Measurements from ENCODE around the gene MTRF1L.
"Not testable (repeated sequence)": the region's sequence is repeated elsewhere in the genome, so short reads cannot be mapped to it uniquely, and the experiment has no call there.

MTRF1L gene

DNA sequence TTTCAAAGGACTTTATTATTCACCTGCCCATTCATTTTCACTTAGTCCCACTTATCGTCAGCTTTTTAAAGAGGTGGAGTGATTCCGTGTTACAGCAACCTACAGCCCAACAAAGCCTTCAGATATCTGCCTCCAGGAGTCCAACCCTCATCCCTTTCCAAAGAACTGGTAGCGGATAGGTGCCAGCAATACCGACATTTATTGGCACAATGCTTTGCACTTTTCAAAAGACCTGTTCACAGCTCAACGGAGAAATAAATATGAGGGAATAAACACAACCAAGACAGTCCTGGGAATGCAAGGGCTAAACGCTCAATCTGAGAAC lies 819 bp upstream of the MTRF1L start:
- DNase-seq, result peak in 7 of 56 donors; percentile 13 to 57 (median 51)

DNA sequence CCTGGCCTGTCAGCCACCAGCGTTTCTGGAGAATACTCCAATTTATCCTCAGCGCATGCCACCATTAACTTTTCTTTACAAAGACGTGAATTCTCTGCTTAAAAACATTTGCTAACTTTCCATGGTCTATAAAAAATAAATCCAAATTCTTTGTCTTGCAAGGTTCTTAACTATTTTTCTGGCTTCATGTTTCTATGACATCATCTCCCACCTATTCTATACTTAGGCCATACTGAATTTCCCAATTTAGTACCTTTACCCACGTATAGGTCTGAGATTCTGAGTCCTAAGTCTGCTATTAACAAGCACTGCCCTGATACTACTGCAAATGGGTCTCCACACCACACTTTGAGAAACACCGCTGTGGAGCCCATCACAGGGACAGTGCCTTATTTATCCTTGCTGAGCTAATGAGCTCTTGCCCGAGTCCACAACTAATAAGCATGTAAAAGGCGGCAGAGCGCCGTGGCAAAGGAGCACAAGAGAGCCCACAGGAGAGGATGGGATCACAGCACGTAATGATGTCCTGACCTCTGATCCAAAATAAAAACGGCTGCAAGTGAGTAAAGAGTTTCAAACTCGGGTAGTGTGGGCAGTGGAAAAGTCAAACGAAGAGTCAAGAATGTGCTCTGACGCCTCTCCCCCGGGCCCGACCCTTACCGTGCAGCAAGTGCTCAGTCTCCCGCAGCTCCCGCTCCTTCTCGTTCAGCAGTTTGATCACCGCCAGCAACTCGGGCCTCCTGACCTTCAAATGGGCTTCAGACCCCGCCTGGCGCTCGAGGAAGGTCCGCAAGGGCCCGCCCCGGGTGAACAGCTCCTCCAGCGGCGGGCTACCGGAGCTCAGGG lies 519 bp downstream of the MTRF1L start:
- peak in 10 of 56 donors; percentile 3 to 43 (median 33) for DNase-seq

DNA sequence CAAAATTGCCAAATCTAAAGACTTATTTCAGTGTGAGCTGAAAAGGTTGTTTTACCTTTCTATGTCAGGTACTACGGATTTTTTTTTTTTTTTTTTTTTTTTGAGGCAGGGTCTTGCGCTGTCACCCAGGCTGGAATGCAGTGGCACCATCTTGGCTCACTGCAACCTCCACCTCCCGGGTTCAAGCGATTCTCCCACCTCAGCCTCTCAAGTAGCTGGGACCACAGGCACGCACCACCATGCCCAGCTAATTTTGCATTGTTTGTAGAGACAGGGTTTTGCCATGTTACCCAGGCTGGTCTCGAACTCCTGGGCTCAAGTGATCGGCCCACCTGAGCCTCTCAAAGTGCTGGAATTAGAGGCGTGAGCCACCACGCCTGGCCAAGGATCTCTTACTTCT lies 1.7 kb downstream of the MTRF1L start:
- DNase-seq, result not testable (repeated sequence)

DNA sequence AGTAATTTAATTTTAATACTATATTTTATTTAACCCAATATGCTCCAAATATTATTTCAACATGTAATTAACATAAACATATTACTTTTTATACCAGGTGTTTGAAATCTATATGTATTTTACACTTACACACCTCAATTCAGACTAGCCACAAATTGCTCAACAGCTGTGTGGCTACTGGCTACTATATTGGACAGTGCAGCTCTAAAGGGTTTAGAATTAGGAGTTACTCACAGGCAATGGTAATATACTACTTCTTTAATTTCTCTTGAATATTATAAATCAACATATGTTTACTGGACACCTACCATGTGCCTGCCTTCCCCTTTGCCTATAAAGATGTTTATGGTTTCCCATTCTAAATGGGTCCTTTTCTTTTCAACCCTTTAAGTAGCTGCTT lies 2.3 kb downstream of the MTRF1L start:
- no peak for DNase-seq

DNA sequence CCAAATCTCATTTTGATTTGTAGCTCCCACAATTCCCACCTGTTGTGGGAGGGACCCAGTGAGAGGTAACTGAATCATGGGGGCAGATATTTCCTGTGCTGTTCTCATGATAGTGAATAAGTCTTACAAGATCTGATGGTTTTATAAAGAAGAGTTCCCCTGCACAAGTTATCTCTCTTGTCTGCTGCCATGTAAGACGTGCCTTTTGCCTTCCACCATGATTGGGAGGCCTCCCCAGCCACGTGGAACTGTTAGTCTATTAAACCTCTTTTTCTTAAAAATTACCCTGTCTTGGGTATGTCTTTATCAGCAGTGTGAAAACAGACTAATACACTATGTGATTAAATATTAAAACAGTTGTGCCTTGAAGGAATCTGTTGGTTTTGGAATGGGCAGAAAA lies 3.0 kb downstream of the MTRF1L start:
- DNase-seq, result not testable (repeated sequence)

DNA sequence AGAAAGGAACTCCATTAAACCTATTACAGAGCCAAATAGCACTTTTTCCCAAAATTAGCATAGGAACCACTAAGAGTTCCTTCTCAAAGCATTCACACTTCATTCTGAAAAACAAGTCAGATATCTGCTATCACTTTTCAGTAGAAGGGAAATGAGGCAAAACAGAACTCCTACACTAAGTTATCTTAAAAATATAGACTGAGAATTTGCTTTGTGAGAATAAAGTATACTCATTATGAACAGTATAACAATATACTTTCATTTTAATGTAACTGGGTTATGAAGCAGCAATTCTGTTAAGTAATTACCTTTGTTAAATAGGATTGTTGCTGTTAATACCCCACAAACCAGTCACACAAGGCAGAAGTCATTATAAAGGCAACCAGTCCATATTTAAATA lies 8.7 kb downstream of the MTRF1L start:
- DNase-seq, result no peak

DNA sequence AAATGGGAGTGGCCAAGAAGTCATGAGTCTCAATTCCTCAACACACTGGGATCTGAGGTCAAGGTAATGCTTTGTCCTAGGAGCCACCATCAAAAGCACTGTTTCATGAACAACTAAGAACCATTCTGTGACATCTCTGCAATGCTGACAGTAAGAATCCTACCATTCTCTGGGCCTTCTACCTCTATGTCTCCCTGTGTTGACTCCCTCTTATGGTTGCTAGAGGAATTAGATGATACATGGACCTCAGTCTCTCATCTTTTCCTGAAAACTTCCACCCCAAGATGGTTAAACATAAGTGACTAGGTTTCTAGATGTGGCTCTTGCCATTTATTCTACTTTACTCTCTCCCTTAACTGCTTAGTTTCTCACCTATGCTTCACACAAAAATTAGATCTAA lies 9.1 kb downstream of the MTRF1L start:
- DNase-seq, result no peak

DNA sequence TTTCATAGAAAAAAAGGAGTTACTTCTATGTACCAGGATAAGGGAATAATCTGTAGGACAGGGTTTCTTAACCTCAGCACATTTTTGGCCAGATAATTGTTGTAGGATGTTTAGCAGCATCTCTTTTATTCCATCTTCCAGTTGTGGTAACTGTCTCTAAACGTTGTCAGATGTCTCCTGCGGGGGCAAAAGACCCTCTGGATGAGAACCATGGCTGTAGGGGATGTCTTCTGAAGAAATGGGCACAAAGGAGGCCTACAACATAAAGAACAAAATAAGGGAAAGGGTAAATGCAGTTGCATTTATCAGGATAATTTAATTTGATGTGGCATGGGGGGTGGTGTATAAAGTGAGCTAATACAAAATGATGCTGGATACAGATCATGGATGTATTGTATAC lies 15.5 kb downstream of the MTRF1L start:
- no peak for DNase-seq

DNA sequence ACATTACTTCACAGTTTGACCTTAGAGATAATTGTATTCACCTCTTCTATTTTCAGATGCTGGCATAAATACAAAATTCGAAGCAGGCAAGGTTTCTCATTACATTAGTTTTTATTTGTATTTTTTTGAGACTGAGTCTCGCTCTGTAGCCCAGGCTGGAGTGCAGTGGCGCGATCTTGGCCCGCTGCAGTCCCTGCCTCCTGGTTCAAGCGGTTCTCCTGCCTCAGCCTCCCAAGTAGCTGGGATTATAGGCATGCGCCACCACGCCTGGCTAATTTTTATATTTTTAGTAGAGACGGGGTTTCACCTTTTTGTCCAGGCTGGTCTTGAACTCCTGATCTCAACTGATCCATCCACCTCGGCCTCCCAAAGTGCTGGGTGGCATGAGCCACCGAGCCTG lies 17.2 kb downstream of the MTRF1L start:
- not testable (repeated sequence) for DNase-seq

DNA sequence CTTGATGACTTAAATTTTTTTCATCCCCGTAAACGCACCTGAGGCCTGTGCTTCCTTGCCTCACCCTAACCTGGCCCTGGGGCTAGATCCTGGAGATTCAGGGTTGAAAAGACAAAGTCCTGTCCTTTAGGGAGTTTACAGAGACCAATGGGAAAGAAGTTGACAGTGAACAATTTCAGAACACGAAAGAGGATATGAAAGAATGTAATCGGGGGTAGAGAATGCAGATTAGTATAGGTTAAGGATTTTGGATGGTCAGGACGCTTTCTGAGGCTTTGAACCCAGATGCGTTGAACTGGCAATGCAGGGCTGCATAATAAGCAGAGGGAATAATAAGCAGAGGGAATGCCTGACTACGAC lies 18.0 kb downstream of the MTRF1L start:
- DNase-seq, result no peak

DNA sequence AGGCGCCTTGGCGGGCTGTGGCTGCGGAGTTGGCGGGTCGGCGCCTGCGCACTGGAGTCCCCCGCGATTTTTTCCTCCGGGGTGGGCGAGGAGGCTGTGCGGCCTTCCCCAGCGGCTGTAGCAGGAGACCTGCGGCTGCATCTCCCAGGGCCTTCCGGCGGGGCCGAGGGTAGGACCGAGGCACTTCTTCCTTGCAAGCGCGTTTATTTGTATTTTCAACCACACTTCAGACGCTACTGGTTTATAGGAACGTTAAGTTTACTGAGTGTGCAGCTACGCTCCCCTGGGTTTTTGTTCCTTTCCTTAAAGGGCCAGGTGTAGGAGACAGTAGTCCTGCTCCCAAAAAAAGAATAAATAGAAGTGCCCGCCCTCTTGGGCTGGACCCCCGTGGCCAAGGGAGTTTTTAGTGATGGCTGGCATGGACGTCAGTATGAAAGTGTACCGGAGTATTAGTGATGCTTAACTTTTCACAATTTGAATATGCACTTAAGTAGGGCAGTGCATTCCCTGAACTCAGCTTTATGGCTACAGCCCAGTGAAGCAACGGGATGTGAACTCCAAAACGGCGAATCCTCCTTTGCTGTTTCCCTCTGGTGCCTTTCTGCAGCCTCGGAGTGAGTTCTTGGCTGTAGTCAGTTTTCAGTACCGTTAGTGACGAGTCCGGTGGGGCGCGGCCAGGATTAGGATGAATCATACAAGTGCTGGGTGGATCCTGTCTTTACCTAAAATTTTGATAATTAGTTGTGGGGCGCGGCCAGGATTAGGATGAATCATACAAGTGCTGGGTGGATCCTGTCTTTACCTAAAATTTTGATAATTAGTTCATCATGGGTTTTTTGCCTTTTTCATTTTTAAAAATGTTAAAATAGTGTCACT lies 18.6 kb downstream of the MTRF1L start:
- peak in 41 of 56 donors; percentile 9 to 94 (median 62) for DNase-seq

DNA sequence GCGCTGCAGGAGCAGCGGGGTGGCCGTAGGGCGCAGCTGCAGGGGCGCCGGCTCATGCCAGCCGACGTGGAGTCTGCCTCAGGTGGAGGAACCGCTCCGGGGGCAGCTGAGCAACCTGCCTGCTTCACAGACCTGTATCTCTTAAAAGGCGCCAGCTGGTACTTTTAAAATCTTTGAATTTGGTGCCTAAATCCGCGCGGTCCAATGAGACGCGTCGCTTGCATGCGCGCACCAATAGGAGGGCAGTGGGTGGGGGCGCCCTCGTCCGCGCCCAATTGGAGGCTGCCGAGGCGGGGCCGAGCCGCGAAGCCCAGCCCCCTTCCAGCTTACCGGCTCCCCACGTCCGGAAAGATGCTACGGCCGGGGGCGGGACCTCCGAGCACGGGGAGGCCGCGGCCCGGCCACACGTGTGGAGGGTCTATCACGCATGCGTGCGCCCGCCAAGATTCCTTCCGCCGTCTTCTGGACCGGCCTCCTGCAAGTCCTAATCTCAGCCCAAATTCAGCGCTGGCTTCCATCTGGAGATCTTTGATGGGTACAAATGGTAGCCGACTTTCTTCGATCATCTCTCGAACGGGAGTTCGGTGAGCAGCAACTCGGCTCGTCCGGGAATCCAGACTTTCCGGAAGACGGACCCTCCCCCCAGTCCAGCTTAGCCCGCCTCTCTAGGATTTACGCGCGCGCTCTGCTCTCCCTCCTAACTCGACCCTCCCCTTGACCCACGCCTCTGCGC lies 19.4 kb downstream of the MTRF1L start, which contains the start of gene FBXO5:
Gene FBXO5, minus strand, starts transcription at position 138 of the 733 bp plus-strand sequence. Its CDS starts 82 bp downstream, at position 56.
- peak; percentile 67 to 98 (median 94) for DNase-seq

DNA sequence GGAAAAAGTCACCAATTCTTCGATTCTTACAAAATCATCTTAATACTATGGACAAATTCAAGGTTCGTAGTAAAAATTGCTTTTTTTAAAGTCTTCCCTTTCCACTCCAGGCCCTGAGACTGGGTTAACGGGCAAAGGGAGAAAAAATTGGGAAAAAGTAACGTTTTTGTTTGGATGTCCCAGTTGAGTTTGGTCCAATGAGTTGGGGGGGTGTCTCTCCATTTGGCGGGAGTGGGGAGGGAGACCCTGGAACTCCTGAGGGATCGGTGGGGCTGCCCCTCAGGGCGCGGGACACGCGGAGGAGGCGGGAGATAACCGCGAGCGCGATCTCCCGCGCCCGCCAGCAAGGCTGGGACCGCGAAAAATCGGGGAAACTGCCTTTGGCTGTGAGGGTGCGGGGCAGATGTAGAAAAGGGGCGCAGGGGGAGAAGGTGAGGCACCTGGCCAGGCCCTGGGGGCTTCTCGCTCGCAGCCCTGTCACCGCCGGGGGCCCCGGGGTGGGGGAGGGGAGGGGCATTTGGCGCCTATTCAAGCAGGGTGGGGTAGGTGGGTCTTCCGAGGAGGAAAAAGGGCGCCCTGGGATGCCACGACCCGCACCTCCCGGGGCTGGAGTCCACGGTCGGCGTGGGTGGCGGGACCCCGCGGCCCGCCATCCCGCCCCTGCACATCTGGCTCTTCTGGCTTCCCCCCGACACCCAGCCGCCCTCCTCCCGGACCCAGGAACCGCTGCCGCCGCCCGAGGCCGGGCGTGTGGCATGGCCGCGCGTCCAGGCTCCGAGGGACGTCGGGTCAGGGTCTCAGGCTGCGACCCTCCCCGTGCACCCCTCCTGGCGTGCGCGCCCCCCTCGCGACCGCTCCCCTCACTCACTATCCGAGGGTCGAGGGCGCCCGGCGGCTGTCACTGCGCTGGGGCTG lies 20.3 kb downstream of the MTRF1L start:
- DNase-seq, result peak in 2 of 56 donors; percentile 31 to 34

DNA sequence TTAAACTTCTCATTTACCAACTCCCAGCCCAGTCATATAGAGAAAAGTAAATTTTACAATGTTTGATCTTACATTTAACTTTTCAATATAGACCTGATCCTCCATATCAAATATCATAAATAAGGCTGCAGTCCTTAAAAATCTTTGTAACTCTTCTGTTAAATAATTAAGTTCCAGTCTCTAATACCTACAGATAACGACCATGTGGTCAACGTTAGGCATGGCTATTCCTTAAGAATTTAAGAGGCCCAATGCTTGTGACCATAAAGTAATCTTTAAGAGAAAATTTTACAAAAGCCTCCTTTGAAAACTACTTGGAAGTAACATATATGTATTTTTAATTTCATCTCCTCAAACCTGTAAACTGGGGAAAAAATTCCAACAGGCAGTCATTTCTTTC lies 21.3 kb downstream of the MTRF1L start:
- no peak for DNase-seq

DNA sequence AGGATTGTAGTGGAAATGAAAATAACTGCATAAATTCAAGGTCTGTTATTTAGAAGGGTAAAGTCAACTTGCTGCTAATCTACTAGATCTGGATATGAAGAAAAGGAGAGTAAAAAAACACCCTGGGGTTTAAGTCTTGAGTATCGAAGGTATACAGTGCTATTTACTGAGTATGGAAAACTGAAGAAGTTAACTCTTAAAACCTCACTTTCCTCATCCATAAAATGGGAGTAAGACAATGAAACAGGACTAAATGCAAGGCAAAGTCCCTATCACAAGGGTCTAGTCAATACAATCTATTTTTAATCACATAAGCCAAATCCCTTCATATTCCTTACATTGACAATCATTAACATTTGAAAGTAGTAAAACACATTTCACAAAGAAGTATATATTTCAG lies 21.9 kb downstream of the MTRF1L start:
- DNase-seq, result no peak

DNA sequence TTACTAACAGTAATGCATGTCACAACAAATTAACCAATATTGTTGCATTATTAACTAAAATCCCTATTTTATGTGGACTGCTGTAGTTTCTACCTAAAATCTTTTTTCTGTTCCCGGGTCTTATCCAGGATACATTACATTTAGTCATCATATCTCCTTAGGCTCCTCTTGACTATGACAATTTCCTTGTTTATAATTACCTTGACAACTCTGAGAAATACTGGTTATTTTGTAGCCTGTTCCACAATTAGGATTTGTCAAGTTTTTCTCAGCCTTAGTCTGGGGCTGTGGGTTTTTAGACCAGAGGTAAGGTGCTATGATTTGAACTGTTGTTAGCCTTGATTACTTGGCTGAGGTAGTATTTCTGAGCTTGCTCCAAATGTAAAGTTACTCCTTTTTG lies 23.4 kb downstream of the MTRF1L start:
- no peak for DNase-seq

DNA sequence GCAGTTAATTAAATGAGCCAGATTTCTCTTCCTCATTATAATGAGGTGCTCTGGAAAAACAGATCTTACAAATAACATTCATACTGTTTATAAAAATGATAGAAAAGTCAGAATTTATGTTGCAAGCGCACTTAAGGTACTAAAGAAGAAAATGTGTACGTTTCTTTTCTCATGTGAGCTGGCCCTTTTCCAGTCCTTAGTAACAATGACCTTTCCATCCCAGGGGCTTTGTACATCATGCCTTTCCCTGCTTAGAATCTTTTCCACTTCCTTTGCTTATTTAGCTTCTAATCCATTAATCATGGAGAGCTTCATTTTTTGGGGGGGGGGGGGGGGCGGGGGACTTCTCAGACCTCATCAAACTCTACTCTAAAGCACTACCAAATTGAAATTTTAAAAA lies 24.5 kb downstream of the MTRF1L start:
- DNase-seq, result no peak

DNA sequence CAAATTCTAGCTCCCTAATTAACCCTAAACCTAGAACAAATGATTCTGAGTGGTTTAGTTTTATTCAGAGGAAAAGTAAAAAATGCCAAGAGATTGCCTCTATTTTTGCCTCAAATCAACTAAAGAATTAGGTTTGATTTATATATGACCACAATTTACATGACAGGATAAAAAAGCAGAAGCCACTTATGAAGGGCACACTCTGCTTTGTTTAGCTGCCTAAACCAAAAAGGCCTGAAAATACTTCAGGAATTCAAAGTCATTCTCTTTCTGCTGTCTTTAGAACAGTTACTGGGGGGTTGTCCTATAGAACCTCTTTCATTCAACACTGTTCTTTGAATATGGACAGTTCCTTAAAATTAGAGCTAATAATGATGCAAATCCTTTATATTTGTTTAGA lies 25.0 kb downstream of the MTRF1L start:
- DNase-seq, result no peak

DNA sequence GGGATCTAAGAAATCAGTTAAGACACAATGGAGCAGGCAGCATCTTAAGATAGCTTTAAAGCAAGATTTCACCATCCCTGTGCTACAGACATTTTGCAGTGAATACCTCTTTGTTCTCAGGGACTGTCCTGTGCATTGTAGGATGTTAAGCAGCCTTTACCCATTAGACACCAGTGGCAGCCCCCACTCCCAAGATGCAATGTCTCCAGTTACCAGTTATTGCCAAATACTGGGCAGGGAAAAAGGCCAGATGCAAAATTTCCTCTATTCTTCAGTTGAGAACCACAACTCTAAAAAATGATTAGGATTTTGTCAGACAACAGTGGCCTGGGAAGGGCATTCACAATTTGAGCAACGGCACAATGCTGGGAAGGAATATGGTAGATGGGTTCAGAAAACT lies 25.8 kb downstream of the MTRF1L start:
- no peak for DNase-seq

DNA sequence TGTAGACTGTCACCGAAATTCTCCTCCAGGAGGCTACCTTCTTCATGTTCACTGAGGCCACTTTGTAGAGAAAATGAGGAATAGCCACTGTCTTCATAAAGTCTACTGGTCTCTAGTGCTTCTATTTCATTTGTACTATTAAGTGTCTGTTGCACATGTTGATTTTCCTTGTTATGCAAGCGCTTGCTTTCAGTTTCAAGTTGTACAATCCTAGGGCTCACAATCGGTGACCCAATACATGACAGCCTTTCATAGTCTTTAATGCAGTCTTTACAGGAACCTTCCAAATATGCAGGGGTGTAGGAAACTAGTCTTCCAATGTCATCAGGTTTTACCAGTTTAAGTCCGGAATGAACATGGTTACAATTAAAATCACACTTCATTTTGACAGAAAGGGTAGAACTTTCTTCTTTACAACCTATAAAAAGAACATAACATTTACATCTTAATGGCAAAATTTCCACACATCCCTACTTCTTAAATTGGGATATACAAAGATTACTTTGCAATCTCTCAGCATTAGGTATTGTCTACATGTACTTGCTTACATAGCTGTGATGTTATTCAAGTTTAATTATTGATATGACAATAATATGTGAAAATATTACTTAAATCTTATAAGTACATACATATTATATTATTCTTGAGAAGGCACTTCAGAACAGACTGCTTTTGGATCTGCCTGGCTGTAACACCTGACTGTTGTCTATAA lies 27.1 kb downstream of the MTRF1L start:
- no peak for DNase-seq

Data from amygdala (tissue), 56 donors.